HG03039 (cell line): ENCODE data around the gene RNFT2.

ENCODE experiments used
- ATAC-seq: cut with Tn5 transposase; IDR thresholded peaks from one replicate; pipeline ENCODE4 v1.9.1; 2021; ENCODE audit warnings: mild to moderate bottlenecking, moderate library complexity; ENCODE audit not compliant: unreplicated experiment

RNFT2 gene

DNA sequence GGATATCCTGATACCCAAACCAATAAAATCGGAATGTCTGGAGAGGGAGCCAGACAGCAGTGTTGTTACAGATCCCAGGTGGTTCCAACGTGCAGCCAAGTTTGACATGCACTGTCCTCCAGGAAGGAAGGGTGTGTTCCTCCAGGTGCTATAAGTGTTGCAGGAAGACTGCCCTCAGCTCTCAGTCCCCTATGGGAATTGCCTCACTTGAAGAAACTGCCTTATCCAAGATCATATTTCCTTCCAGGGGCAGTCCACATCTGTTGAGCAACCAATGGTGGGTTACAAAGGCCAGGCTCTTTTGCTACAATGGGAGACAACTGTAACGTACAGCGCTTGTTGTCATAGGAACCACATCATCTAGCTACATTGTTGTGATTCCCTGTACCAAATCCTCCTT is 159.4 kb downstream of the RNFT2 start:
- no peak for ATAC-seq

DNA sequence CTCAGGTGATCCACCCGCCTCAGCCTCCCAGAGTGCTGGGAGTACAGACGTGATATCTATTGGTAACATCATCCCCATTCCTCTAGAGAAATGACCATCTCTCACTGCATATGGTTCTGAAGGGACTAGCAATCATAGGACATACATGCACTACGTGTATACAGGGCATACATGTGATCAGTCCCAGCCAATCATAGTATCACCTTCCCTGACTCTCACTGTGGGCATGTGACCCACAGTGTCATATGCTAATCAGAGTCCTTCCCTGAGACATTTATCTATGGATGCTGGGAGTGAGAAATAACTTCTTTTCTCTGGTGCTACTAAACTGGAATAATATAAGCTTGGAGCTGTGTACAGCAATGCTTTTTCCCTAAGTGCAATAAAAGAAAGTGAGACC is 160.6 kb downstream of the RNFT2 start:
- ATAC-seq: no peak

DNA sequence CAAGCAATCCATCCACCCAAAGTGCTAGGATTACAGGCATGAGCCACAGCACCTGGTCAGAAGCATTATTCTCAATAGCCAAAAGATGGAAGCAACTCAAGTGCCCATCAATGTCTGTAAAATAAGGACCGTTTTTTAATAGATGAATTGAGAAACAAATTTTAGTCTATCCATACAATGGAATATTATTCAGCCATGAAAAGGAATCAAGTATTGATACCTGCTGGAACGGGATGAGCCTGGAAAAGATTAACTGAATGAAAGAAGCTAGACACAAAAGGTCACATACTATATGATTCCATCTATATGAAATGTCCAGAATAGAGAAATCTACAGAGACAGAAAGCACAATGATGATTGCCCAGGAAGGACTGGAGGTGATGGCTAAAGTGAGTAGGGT is 163.5 kb downstream of the RNFT2 start:
- ATAC-seq: no peak
